ENCODE results near the gene RNASEH2B. TPM values are rescaled to one million over a fixed set of nuclear protein-coding genes. Genes with fewer than 3 reads are reported as not detected.

The RNASEH2B gene
- total RNA-seq, 1 donor from 2014 or later, result 57.5 TPM

GRCh38 chr13:50914848-50915247 lies 5.3 kb downstream of the RNASEH2B start:
- TF ChIP-seq CTCF (IDR thresholded peaks at IDR 0.05) (no peak), EZH2phosphoT487 (IDR thresholded peaks at IDR 0.05) (no peak), EZH2 (IDR thresholded peaks at IDR 0.05) (no peak)
- Histone ChIP-seq H3K27ac (no peak overlapping the region), H3K36me3 (no peaks in the 10 kb centered on the region), H3K4me3 (no peak overlapping the region), H3F3A (ENCODE audit: low read depth) (peaks cover 13% of the 10 kb centered on the region), H4K20me1 (ENCODE audit: low read depth) (no peaks in the 10 kb centered on the region), H2AFZ (replicated peaks) (no peak overlapping the region), H3K27me3 (no peaks in the 10 kb centered on the region), H3K79me2 (ENCODE audit: low read depth) (peaks cover 58% of the 10 kb centered on the region), H3K4me2 (no peak overlapping the region), H3K9me3 (ENCODE audit: low read depth) (no peaks in the 10 kb centered on the region), H3K4me1 (peaks cover 23% of the 10 kb centered on the region), H3K9ac (no peak overlapping the region)
- Mint-ChIP-seq H3K4me1 (peaks cover 20% of the 10 kb centered on the region), H3K9me3 (peaks cover 3% of the 10 kb centered on the region), H3K4me3 (no peak overlapping the region), H3K27ac (no peak overlapping the region), H3K36me3 (no peaks in the 10 kb centered on the region), H3K27me3 (ENCODE audit: insufficient read depth, low read depth) (peaks cover 3% of the 10 kb centered on the region)
- DNase-seq (ENCODE audit: low spot score), result no peak

DNA sequence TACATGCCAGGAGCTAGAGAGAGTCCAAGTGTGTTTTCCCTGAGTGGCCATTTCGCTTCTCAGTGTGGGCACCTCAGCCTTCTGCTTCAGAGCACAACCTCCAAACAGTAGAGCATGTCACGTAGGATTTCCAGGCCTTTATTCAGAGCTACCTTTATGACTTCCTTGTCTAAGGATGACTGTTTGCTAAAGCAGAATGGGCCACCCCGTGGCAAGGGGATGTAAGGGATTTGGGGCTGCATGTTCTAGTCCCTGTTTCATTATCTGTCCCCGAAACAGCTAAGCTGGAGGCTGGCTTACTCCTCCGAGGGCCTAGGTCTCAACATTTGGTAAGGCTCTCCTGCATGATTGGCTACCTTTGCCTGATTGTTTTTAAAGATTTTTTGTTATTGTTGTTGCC lies 6.0 kb downstream of the RNASEH2B start:
- Histone ChIP-seq H3K4me3 (no peak overlapping the region), H3K4me1 (peaks cover 18% of the 10 kb centered on the region), H3K9me3 (ENCODE audit: low read depth) (no peaks in the 10 kb centered on the region), H3K9ac (no peak overlapping the region), H3F3A (ENCODE audit: low read depth) (peaks cover 9% of the 10 kb centered on the region), H2AFZ (replicated peaks) (no peak overlapping the region), H3K4me2 (no peak overlapping the region), H3K36me3 (no peaks in the 10 kb centered on the region), H3K79me2 (ENCODE audit: low read depth) (peaks cover 58% of the 10 kb centered on the region), H3K27ac (no peak overlapping the region), H4K20me1 (ENCODE audit: low read depth) (no peaks in the 10 kb centered on the region), H3K27me3 (no peaks in the 10 kb centered on the region)
- DNase-seq (ENCODE audit: low spot score), result peak; percentile 48
- peaks cover 3% of the 10 kb centered on the region for H3K27me3 Mint-ChIP-seq (ENCODE audit: insufficient read depth, low read depth)
- peak; percentile 15 for TF ChIP-seq CTCF (IDR thresholded peaks at IDR 0.05)
- TF ChIP-seq EZH2phosphoT487 (IDR thresholded peaks at IDR 0.05), result no peak
- no peak for TF ChIP-seq EZH2 (IDR thresholded peaks at IDR 0.05)
- H3K36me3 Mint-ChIP-seq, result no peaks in the 10 kb centered on the region
- H3K4me1 Mint-ChIP-seq, result peaks cover 17% of the 10 kb centered on the region
- H3K27ac Mint-ChIP-seq, result no peak overlapping the region
- no peak overlapping the region for H3K4me3 Mint-ChIP-seq
- peaks cover 6% of the 10 kb centered on the region for H3K9me3 Mint-ChIP-seq

- no peak overlapping the region for H3K27ac ChIP-seq
- peaks cover 6% of the 10 kb centered on the region for H3K4me1 ChIP-seq
- H3K27me3 ChIP-seq, result no peaks in the 10 kb centered on the region
- H3K9ac ChIP-seq, result no peak overlapping the region
- H2AFZ ChIP-seq (replicated peaks), result peak overlapping the region; percentile 12
- no peaks in the 10 kb centered on the region for H4K20me1 ChIP-seq (ENCODE audit: low read depth)
- no peaks in the 10 kb centered on the region for H3K36me3 ChIP-seq
- H3K9me3 ChIP-seq (ENCODE audit: low read depth), result no peaks in the 10 kb centered on the region
- no peak overlapping the region for H3K4me3 Mint-ChIP-seq
- no peak for TF ChIP-seq EZH2 (IDR thresholded peaks at IDR 0.05)
- TF ChIP-seq CTCF (IDR thresholded peaks at IDR 0.05), result no peak
- no peak for TF ChIP-seq EZH2phosphoT487 (IDR thresholded peaks at IDR 0.05)
- no peak overlapping the region for H3K4me3 ChIP-seq
- DNase-seq (ENCODE audit: low spot score), result no peak
- peaks cover 3% of the 10 kb centered on the region for H3K27me3 Mint-ChIP-seq (ENCODE audit: insufficient read depth, low read depth)
- H3K36me3 Mint-ChIP-seq, result no peaks in the 10 kb centered on the region
- H3K4me1 Mint-ChIP-seq, result peaks cover 5% of the 10 kb centered on the region
- no peaks in the 10 kb centered on the region for H3F3A ChIP-seq (ENCODE audit: low read depth)
- H3K4me2 ChIP-seq, result no peak overlapping the region
- H3K27ac Mint-ChIP-seq, result no peak overlapping the region
- H3K79me2 ChIP-seq (ENCODE audit: low read depth), result peaks cover 53% of the 10 kb centered on the region
- peaks cover 12% of the 10 kb centered on the region for H3K9me3 Mint-ChIP-seq
Measured at GRCh38 chr13:50916701-50917184, 7.2 kb downstream of the RNASEH2B start.
